Astrocyte (in vitro differentiated cells and primary cell): ENCODE data around the gene SPRED2.

Experiments used
- EZH2 ChIP-seq: IDR thresholded peaks from 2 replicates; pipeline ENCODE4 v1.6.1; 2012; ENCODE audit warnings: mild to moderate bottlenecking, low read length, inconsistent platforms; ENCODE audit not compliant: insufficient read depth
- TF ChIP-seq, protein P1 (sequence below): IDR thresholded peaks from 2 replicates; pipeline ENCODE4 v1.5.1; 2011; ENCODE audit warnings: low read depth, mild to moderate bottlenecking, inconsistent platforms, low read length, moderate library complexity; ENCODE audit not compliant: insufficient read depth

DNA sequence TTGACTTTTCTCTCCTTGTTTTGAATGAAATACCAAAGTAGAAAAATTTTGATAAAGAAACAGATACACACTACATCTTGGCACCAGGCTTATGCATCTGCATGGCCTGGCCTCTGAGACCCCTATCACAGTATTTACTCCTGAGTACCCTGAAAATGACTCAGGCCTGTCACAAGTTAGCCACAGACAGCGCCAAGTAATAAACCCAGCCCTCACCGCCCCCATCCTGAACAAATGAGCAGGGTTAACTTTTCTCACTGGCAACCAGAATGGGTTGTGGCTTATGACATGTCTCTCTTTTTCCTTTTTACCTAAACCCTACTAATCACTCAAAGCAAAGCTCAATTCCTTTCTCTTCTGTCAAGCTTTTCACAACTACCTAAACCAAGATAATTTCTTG lies 35.3 kb downstream of the SPRED2 start:
- TF ChIP-seq, protein P1, sequence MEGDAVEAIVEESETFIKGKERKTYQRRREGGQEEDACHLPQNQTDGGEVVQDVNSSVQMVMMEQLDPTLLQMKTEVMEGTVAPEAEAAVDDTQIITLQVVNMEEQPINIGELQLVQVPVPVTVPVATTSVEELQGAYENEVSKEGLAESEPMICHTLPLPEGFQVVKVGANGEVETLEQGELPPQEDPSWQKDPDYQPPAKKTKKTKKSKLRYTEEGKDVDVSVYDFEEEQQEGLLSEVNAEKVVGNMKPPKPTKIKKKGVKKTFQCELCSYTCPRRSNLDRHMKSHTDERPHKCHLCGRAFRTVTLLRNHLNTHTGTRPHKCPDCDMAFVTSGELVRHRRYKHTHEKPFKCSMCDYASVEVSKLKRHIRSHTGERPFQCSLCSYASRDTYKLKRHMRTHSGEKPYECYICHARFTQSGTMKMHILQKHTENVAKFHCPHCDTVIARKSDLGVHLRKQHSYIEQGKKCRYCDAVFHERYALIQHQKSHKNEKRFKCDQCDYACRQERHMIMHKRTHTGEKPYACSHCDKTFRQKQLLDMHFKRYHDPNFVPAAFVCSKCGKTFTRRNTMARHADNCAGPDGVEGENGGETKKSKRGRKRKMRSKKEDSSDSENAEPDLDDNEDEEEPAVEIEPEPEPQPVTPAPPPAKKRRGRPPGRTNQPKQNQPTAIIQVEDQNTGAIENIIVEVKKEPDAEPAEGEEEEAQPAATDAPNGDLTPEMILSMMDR: no peak
- TF ChIP-seq EZH2: no peak
